Occipital lobe (tissue), 2 donors: Measurements from ENCODE around the gene PGM5. TPM values are rescaled to one million over a fixed set of nuclear protein-coding genes. Genes with fewer than 3 reads are reported as not detected.
"Not testable (repeated sequence)": the region's sequence is repeated elsewhere in the genome, so short reads cannot be mapped to it uniquely, and the experiment has no call there.

Source experiments
- DNase-seq: peaks from one replicate; lab custom pipeline; 2025; lab: John Stamatoyannopoulos, UW
- total RNA-seq: library from RNA; depleted of rRNA; stranded (reverse); fragments of >200 nt; gene quantifications from one replicate; pipeline ENCODE4 v1.2.3, GENCODE V29; 2014

Gene PGM5
- total RNA-seq, 1 donor from 2014 or later, result 5.6 TPM

DNA sequence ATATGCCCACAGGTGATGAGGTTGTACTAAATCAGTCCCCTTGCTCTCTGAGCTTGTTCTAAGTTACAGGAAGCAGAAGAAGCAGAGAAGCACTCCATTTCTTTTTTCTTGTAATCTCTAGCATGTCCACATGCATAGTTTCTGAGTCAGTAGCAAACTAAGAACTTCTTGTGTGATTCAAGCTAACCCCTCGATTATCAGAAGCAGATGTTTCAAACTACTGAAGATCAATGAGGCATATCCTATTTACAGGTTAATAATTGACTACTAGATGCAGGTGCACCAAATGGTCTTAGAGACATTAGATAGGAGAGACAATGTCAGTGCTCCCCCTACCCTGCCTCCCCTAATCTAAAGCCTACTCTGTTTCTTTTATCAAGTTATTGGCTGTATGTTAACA, 21.3 kb downstream of the PGM5 start:
- not testable (repeated sequence) for DNase-seq

GRCh38 chr9:68383894-68384293, 27.5 kb downstream of the PGM5 start:
- DNase-seq, result not testable (repeated sequence)

DNA sequence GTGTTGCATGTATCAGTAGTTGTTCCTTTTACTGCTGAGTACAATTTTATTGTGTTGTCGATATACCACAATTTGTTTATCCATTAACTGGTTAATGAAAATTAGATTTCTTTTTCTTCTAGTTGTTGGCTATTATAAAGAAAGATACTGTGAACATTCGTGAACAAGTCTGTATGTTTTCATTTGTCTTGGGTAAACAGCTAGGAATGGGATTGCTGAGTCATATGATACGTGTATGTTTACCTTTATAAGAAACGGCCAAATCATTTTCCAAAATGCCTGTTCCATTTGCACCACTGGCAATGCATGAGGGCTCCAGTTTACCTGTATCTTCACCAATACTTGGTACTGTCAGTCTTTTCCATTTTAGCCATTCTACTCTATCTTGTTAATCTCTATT, 33.1 kb downstream of the PGM5 start:
- not testable (repeated sequence) for DNase-seq

DNA sequence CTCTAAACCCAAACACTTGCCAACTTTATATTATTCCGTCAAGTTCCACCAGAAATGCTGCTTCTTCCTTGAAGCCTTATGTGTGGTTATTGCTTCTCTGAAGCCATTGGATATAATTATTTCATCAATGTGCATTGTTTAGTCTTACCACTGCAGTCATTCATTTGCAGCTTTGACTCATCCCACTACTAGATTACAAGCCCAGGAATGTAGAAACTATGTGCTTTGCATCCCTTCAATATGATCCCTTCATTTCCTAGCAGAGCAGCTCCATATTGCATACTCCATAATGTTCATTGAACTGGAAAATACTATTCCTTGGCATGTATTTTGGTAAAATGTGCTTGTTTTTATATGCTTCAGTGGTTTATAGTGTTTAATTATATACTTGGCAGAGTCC, 34.3 kb downstream of the PGM5 start:
- not testable (repeated sequence) for DNase-seq

DNA sequence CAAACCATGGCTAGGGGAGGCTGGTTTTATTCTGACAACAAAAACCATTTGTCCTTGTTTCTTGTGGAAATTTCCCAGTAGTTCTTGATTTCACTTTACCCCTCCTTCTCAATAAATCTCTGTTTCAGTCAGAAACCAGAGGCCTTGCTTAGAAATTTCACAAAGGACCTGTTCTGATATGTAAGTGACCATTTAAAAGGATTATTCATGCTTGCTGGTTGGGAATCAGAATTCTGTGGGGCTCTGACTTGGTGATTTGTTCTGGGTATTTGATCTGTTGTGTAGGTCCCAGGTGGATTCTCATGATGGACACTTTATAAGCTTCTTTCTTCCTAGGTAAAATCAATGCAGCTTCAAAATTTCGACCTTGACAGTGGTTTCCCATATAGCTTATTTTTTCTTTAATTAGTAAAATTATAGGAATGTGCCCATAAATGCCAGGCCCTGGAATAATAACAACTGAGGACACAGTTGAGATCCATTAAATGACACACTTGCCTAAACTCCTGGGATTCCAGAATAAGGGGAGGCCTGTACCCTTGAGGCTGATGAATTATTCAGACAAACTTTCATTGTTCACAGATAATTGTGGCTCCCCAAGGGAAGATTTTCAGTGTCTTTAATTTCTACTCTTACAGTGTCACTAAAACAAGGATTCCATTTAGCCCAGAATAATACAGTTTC, 40.1 kb downstream of the PGM5 start:
- DNase-seq, result not testable (repeated sequence)

GRCh38 chr9:68397095-68397423, 40.6 kb downstream of the PGM5 start:
- DNase-seq, result not testable (repeated sequence)

DNA sequence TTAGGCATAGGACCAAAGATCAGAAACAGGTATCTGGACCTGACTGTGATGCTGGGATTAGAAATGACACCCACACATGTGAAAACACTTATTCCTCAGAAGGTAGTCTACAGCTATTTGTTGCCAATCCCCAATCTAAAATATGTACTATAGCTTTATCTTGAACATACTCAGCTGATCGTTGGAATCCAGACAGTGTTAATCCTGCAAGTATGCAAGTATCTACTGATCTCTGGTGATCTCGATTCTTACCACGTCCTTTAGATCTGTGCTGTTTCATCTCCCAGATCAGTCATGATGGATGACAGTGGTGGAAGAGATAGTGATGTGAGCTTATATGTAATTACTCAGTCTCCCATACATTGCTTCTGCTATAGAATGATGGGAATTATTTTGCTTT, 41.4 kb downstream of the PGM5 start:
- not testable (repeated sequence) for DNase-seq

GRCh38 chr9:68398324-68398723, 41.9 kb downstream of the PGM5 start:
- DNase-seq, result not testable (repeated sequence)

DNA sequence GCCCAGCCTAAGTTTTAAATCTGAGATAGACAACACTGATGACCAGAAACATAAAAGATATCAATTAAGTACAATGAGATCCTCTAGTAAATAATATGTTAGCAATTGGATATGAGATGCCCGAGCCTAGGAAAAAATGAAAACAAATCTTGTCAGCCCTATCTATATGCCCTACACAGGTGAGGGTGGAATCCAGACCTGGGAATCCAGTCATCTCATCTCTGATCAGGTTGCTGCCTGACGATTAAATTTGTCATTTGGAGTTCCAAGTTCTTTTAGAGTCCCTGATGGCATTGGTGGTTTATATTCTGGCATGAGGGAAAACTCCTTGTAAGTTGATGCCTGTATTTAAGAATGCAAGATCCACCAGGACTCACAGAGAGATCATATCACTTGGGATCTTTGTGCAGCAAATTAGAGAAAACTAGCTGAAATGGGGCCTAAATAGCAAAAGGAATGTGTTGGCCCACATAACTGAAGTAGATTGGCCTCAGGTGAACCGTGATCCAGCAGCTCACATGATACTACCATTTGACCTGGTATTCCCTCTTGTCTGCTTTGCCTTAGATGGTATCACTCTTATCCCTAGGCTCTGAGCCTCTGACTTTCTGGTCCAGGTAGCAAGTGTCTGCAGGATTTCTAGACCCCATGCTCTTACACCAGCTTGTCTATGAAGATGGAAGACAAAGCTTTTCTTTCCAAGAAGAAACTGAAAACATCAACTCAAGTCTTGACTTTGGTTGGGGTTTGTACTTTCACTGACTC, 48.2 kb downstream of the PGM5 start:
- DNase-seq, result not testable (repeated sequence)

DNA sequence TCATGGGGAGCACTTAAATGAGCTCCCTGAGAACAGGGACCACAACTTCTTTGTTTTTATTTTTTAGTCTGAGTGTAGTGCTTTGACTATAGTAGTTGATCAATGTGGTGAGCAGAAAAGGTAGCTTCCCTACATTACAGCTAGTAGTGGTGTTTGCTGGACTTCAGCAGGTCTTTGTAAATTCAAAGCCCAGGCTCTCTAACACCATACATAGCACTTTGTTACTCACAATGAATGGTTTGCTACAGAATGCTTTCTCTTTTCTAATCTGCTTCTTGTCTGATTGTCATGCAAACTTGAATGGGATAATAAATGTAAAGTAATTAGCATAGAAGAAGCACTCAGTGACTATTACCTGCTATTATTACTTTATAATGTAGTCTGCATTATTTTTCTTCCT, 55.5 kb downstream of the PGM5 start:
- DNase-seq, result not testable (repeated sequence)

GRCh38 chr9:68412754-68413153, 56.3 kb downstream of the PGM5 start:
- DNase-seq, result not testable (repeated sequence)

GRCh38 chr9:68415065-68415464, 58.7 kb downstream of the PGM5 start:
- DNase-seq, result not testable (repeated sequence)

GRCh38 chr9:68416936-68417564, 60.6 kb downstream of the PGM5 start:
- DNase-seq, result no peak

GRCh38 chr9:68417762-68418161, 61.4 kb downstream of the PGM5 start:
- no peak for DNase-seq

DNA sequence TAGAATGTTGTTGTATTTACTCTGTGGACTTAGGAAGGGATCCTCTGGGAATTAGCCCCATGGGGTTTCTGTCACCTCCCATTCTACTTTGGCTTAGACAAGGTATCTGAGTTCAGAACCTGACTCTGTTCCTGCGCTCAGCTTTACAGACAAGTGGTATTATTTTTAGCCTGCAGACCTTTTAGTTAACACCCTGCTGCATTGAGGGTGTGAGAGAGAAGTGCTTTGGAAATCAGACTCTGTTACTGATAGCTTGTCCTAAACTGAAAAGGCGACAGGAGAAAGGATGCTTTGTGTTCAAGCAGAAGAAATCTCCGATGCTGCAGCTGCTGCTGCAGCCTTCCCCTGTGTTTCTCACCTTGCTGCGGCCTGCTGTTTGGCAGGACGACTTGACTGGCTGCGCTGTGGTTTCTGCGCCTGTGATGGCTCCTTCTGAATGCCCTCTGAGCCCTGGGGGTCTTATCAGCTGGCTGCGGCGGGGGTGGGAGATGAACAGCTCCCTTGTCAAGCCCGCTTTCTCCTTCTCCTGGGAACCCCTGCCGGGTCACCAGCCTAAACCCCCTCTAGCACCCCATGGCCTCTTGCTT, 61.9 kb downstream of the PGM5 start:
- DNase-seq, result no peak

GRCh38 chr9:68419901-68420300, 63.5 kb downstream of the PGM5 start:
- no peak for DNase-seq

DNA sequence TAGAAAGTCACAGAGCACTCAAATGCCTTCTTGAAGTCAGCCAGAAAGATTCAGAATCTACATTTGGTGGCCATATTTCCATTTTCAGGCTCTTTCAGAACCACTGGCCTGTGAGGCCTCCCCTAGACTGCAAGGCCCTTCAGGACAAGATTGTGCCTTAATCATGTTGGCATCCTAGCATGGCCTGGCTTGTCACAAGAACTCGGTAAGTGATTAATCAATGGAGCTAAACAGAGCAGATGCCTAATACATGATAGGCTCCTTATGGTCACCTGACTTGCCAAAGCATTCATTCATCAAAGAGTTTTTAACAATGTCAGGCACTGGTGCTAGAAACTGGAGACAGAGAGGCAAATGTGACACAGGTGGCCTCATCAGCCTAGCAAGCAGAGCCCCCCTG, 70.3 kb downstream of the PGM5 start:
- DNase-seq, result no peak

GRCh38 chr9:68427216-68427977, 71.0 kb downstream of the PGM5 start:
- DNase-seq, result no peak

DNA sequence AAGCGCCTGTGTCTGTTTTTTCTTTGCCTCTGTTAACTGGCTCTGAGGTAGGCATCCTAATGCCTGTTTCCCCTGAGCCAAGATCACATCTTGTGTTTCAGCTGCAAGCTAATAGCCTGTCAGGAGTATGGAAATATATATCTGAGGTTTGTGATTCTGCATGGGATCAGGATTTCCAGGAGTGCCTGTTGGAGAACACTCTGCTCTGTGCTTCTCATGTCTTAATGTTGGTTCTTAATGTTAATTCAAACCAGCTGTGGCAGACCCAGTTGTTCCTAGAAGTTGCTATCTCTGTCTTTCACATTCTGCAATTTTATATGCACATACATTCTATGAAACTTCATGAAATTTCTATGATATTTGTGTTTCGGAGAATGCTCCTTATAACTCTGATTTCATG, 72.1 kb downstream of the PGM5 start:
- no peak for DNase-seq

DNA sequence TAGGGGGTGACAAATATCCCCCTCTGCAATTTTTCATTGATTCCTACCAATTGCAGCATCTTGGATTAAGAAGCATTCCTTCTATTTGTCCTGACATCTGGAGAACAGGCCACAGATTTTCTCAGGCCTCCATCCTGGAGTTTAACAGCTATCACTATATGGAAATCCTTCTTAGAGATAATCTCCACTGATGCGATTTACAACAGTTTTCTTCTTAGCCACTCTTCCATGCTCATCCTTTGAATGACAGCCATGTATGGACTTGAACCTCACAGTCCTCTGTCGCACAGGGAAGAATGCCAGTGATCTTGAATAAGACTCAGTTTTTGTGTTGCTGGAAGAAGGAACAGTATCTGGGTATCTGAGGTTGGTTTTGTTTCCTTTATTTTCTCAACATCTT, 73.2 kb downstream of the PGM5 start:
- no peak for DNase-seq

DNA sequence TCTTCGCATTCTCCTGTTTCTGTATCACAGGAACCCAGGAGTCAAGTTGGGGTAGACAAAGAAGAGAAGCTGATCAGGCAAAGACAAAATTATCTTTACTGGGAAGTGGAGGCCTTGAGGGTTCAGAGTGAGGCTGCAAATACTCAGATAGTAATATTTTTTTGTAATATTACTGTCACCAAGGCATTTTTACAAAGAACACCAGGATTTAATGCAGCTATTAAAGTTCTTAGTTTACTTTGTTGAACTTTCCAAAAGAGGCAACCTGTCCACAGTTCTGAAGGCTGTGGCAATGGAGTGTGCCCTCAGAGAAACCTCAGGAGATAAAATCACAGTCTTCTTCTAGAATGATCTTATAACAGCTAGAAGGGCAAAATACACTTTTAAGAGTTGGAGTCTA, 74.9 kb downstream of the PGM5 start:
- DNase-seq, result no peak
